ENCODE measurements around the gene MYH15.
"Not testable (repeated sequence)": the region's sequence is repeated elsewhere in the genome, so short reads cannot be mapped to it uniquely, and the experiment has no call there.

Gene MYH15

DNA sequence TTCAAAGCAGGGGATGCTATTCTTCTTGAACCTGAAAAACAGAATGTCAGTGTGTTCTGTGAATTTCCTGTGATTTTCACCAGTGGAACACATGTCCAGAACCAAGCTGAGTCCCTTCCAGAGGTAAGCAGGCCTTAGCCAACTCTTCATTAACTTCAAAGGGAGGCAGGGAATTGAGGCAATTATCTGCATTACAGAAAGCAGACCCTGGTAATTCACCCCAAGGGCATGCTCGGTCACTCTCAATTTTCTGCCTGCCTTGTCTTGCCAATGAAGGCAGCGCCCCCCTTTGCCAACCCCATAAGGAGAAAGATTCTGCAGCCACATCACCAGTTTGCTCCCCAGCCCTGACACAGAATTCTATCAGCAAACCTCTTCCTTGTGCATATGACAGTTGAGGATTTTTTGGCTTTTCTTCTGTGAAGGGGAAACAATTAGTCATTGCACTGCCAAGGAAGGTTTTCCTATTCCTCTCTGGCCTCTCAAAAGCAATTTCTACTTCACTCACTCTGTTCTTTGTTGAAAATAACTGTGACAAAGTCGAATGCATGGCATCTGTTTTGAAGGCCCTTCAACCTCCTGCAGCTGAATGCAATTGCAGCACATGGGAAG is 128.8 kb downstream of the MYH15 start:
- DNase-seq, result no peak

DNA sequence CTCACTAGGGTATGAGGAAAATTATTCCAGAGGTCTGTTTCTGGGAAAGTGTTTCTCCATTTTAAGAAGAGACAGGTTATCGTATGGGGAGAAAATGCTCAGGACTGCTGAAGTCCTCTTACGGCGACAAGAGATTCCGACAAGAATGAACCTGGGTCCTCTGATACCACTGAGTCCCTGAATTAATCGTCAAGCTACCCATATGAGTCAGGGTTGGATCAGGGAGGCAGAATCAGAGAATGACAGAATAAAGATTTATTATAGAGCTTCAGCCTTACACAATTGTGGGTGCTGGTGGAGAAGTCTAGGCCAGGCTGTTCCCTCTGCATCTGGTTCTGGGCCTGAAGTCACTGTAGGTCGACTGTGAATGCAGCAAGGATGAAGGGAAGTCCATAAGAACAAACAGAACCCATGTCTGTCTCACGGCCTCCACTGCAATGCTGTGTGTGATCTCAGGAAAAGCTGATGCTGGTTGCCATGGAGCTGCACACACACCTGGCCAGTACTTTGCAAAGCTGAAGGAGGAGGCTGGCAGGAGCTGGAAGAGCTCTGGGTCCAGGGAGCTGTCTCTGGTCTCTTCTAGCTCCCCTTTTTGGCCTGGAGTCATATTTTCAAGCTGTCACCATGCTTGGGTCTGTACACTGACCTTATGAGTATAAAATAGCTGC is 130.1 kb downstream of the MYH15 start:
- peak; percentile 67 for DNase-seq

GRCh38 chr3:108378952-108379342 is 131.4 kb downstream of the MYH15 start:
- DNase-seq, result not testable (repeated sequence)

DNA sequence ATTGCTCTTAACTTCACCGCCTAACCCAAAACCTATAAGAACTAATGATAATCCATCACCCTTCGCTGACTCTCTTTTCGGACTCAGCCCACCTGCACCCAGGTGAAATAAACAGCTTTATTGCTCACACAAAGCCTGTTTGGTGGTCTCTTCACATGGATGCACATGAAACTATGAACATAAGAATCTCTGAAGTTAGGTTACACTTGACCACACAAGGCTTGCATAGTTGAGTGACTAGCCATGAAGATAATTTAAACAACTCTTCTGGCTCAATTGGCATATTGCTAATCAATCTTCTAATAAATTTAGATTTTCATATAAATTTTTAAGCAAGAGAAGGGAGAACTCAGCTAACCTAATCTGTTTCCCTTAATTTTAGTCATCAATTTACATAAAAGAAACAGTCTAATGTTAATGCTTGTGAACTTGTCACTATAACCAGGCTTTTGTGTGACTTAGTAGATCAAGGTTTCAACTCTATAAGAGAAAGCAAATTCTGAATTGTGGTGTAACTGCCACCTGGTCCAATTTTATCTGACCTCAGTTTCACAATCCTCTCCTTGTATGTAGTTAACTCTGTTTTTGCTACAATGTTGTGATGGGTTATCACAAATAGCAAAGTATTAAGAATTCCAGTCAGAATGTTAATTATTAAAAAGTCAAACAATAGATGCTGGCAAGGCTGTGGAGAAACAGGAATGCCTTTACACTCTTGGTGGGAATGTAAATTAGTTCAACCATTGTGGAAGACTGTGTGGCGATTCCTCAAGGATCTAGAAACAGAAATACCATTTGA is 132.0 kb downstream of the MYH15 start:
- DNase-seq, result no peak

- DNase-seq, result no peak
Measured at GRCh38 chr3:108377384-108377783, 133.0 kb downstream of the MYH15 start.

DNA sequence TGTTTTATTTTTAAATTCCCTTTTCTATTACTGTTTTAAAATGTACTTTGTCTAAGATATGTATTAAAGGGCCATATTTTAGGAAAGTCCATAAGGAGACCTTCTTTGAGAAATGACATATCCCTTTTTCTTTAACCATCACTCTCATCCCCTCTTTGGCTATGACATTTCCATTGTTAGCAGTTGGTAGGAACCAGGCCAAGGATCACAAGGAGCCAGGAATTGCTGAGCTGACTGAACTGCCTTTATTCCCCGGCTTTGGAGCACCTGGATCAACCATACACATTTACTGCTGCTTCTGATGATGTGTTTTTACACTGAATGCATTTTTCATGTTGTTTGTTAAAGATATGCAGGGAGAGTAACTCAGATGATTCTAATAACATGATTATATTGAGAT is 134.4 kb downstream of the MYH15 start:
- DNase-seq, result no peak

- DNase-seq, result no peak
Measured at GRCh38 chr3:108359011-108359410, 151.4 kb downstream of the MYH15 start.

GRCh38 chr3:108357042-108357441 is 153.4 kb downstream of the MYH15 start:
- DNase-seq, result no peak

DNA sequence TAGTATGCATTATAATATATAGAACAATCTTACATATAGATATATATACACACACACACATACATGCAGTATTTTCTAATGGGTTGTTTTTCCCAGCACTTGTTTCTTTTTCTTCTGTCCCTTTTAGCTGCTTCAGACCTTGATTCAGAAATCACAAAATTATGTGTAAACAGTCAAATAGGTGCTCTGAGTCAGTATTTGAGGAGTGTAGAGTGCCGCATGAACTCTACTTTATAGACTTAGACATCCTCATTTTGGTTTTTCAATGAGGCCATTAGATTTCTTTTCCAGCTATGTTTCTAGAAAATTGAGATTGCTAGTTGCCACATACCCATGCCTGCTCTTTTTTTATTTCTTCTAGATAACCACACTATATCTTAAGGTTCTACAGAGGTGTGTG is 155.8 kb downstream of the MYH15 start:
- DNase-seq, result no peak

GRCh38 chr3:108352176-108352575 is 158.2 kb downstream of the MYH15 start:
- DNase-seq, result no peak

GRCh38 chr3:108346301-108347227 is 163.8 kb downstream of the MYH15 start:
- no peak for DNase-seq

DNA sequence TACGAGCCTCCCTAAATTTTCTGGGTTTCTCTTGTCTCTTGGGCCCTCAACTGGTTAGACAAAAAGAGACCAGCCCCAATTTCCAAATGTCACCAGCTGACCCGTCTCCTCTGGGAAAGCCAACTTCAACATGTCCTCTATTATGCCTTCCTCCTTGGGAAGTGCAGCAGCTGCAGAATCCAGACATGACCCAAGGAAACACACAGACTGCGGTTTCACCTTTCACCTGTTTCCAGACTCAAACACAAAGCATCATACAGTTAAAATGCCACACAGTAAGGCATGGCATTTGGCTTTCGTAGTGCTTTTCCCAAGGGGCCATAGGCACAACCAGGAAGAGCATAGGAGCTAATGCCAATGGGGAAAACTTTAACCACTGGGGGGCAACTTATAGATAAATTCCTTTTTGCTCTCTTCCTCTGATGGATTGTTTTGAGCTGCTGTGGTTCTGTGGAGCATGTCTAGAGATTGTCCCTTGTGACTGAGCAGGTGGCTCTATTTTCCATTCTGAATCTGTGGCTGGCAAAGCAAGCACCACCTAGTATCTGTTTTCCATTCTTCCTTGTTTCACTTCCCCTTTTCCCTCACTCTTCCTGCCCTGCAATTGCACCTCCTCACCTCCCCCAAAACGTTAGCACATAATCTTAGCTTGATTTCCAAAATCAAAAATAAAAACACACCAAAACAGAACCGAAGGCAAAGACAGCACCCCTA is 164.7 kb downstream of the MYH15 start:
- peak; percentile 12 for DNase-seq

- DNase-seq, result no peak
Measured at GRCh38 chr3:108343491-108343890, 166.9 kb downstream of the MYH15 start.

GRCh38 chr3:108342837-108343486 is 167.4 kb downstream of the MYH15 start:
- no peak for DNase-seq

DNA sequence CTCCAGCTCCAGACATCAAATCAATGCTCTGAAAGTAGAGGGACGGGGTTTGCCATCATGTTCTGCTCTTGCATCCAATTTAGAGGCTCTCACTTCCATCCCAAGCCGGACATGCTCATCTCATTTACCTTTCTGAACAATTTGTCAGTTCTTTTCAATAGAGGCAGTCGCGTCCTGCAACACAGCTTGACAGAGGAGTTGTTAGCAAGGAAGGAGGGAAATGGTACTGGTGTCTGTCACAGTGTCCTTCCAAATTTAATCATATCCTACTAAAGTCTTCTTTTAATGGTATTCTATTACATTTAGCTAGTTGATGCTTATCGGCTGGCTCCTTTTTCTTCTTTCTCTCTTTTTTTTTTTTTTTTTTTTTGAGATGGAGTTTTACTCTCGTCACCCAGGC is 168.5 kb downstream of the MYH15 start:
- DNase-seq, result no peak

- DNase-seq, result no peak
Measured at GRCh38 chr3:108338901-108339545, 171.4 kb downstream of the MYH15 start.

GRCh38 chr3:108334701-108335100 is 175.7 kb downstream of the MYH15 start:
- no peak for DNase-seq

- DNase-seq, result no peak
Measured at GRCh38 chr3:108333961-108334360, 176.4 kb downstream of the MYH15 start.

GRCh38 chr3:108331792-108332191 is 178.6 kb downstream of the MYH15 start:
- DNase-seq, result no peak

Data from DMS53 (cell line).